GM08714 (cell line): Measurements from ENCODE around the gene VPS18.

ENCODE experiments used
- H3K4me3 ChIP-seq: fragments of 200-500 bp; sonication (Bioruptor generic); 2 replicates; pipeline ENCODE4 v1.5.1; 2014; ENCODE audit warnings: mild to moderate bottlenecking, low read length, inconsistent platforms
- ZNF274 ChIP-seq: IDR thresholded peaks from 2 replicates; pipeline ENCODE4 v1.6.1; 2012; ENCODE audit warnings: mild to moderate bottlenecking, low read depth, low read length

The VPS18 gene

GRCh38 chr15:40940296-40940801, 46.1 kb downstream of the VPS18 start:
- TF ChIP-seq ZNF274, result no peak
- no peak overlapping the region; the same call in 1 of the 2 replicates for H3K4me3 ChIP-seq

GRCh38 chr15:40941068-40941527, 46.8 kb downstream of the VPS18 start:
- peak overlapping the region; percentile 46; the same call in 1 of the 2 replicates for H3K4me3 ChIP-seq
- no peak for TF ChIP-seq ZNF274

- peak overlapping the region; percentile 46; the same call in 1 of the 2 replicates for H3K4me3 ChIP-seq
- TF ChIP-seq ZNF274, result no peak
Observed at GRCh38 chr15:40941528-40942336, 47.5 kb downstream of the VPS18 start.

GRCh38 chr15:40942337-40942854, 48.1 kb downstream of the VPS18 start:
- H3K4me3 ChIP-seq, result peak overlapping the region; percentile 32; the same call in 1 of the 2 replicates
- no peak for TF ChIP-seq ZNF274

- no peak for TF ChIP-seq ZNF274
- H3K4me3 ChIP-seq, result peak overlapping the region; percentile 32; the same call in 1 of the 2 replicates
Observed at GRCh38 chr15:40942878-40943277, 48.6 kb downstream of the VPS18 start.

- TF ChIP-seq ZNF274, result no peak
- H3K4me3 ChIP-seq, result no peak overlapping the region
Observed at GRCh38 chr15:40943764-40944365, 49.6 kb downstream of the VPS18 start.

GRCh38 chr15:40944510-40945296, 50.5 kb downstream of the VPS18 start:
- H3K4me3 ChIP-seq, result no peak overlapping the region
- TF ChIP-seq ZNF274, result no peak

- H3K4me3 ChIP-seq, result no peak overlapping the region
- TF ChIP-seq ZNF274, result no peak
Observed at GRCh38 chr15:40948706-40949473, 54.6 kb downstream of the VPS18 start.

GRCh38 chr15:40949756-40950207, 55.5 kb downstream of the VPS18 start:
- TF ChIP-seq ZNF274, result no peak
- no peak overlapping the region for H3K4me3 ChIP-seq

GRCh38 chr15:40951764-40952163, 57.5 kb downstream of the VPS18 start:
- no peak overlapping the region for H3K4me3 ChIP-seq
- no peak for TF ChIP-seq ZNF274

- peak overlapping the region; percentile 59; the same call in 1 of the 2 replicates for H3K4me3 ChIP-seq
- TF ChIP-seq ZNF274, result no peak
Observed at GRCh38 chr15:40952301-40952900, 58.2 kb downstream of the VPS18 start.

- H3K4me3 ChIP-seq, result peak within 1 kb of the TSS; percentile 59; the same call in 1 of the 2 replicates
- TF ChIP-seq ZNF274, result no peak
Observed at GRCh38 chr15:40952901-40953712, 58.9 kb downstream of the VPS18 start, which contains the start of gene CHAC1. Gene CHAC1, plus strand, starts transcription at chr15:40953471. Its CDS starts 113 bp downstream, at chr15:40953584.
